HepG2 (cell line): ENCODE data around the gene NFATC4. TPM values are rescaled to one million over a fixed set of nuclear protein-coding genes. Genes with fewer than 3 reads are reported as not detected.
A peak's percentile ranks its signal among the peaks of the same experiment; 100 is the strongest.

Experiments used
- DNMT1 ChIP-seq: sonication (generic); formaldehyde crosslinking; IDR thresholded peaks from 2 replicates; pipeline ENCODE4 v1.5.1; 2020; ENCODE audit warnings: mild to moderate bottlenecking, missing genetic modification reagents
- GZF1 ChIP-seq: sonication (generic); formaldehyde crosslinking; IDR thresholded peaks from 2 replicates; pipeline ENCODE4 v1.5.1; 2020; ENCODE audit warnings: mild to moderate bottlenecking, missing genetic modification reagents
- HMG20A ChIP-seq: IDR thresholded peaks from 2 replicates; pipeline ENCODE4 v1.6.1; 2016; ENCODE audit warnings: borderline replicate concordance
- HNRNPK ChIP-seq: fragments of 200-400 bp; formaldehyde crosslinking; IDR thresholded peaks from 2 replicates; pipeline ENCODE4 v1.6.1; 2018; ENCODE audit warnings: low read length, low read depth, moderate library complexity, mild to moderate bottlenecking; ENCODE audit not compliant: poor library complexity, severe bottlenecking
- NAIF1 ChIP-seq: sonication (generic); formaldehyde crosslinking; IDR thresholded peaks from 2 replicates; pipeline ENCODE4 v1.5.0; 2020; ENCODE audit warnings: mild to moderate bottlenecking, missing genetic modification reagents, borderline replicate concordance
- PCBP2 ChIP-seq: fragments of 200-400 bp; formaldehyde crosslinking; optimal IDR thresholded peaks from 2 replicates; pipeline ENCODE3; 2018; ENCODE audit warnings: low read length, low read depth; ENCODE audit not compliant: poor library complexity, severe bottlenecking
- SNRNP70 ChIP-seq: fragments of 200-400 bp; formaldehyde crosslinking; IDR thresholded peaks from 2 replicates; pipeline ENCODE4 v1.6.1; 2017; ENCODE audit warnings: mild to moderate bottlenecking, low read depth, low read length, moderate library complexity
- ZGPAT ChIP-seq: IDR thresholded peaks from 2 replicates; pipeline ENCODE4 v1.6.1; 2016; ENCODE audit warnings: mild to moderate bottlenecking
- ZNF570 ChIP-seq: sonication (generic); formaldehyde crosslinking; IDR thresholded peaks from 2 replicates; pipeline ENCODE4 v1.4.0; 2020; ENCODE audit warnings: mild to moderate bottlenecking, missing genetic modification reagents, borderline replicate concordance
- ZNF773 ChIP-seq: sonication (generic); formaldehyde crosslinking; IDR thresholded peaks from 2 replicates; pipeline ENCODE4 v1.4.0; 2020; ENCODE audit warnings: missing genetic modification reagents, borderline replicate concordance
- ZSCAN25 ChIP-seq: sonication (generic); formaldehyde crosslinking; IDR thresholded peaks from 2 replicates; pipeline ENCODE4 v1.8.0; 2022; ENCODE audit warnings: mild to moderate bottlenecking, missing genetic modification reagents
- ZSCAN30 ChIP-seq: sonication (generic); formaldehyde crosslinking; IDR thresholded peaks from 2 replicates; pipeline ENCODE4 v1.5.0; 2020; ENCODE audit warnings: mild to moderate bottlenecking, missing genetic modification reagents
- ZZZ3 ChIP-seq: sonication (generic); formaldehyde crosslinking; IDR thresholded peaks from 2 replicates; pipeline ENCODE4 v1.4.0; 2020; ENCODE audit warnings: missing genetic modification reagents, mild to moderate bottlenecking, borderline replicate concordance
- polyA plus RNA-seq, 8 experiments: library from polyadenylated mRNA; depleted of rRNA in 3 of 8; stranded (reverse) in 7 of 8; unstranded in 1 of 8; fragments of >200 nt; fragmentation: Illumina TruSeq in 4 of 8; extraction: Trizol in 4 of 8; gene quantifications; 2 replicates each; pipeline versions ENCODE4 v1.2.1 to v1.2.3, GENCODE V29; 2011 to 2016; ENCODE audit warnings: low read depth in 4 of 8, missing spikeins in 1 of 8, mixed read lengths in 1 of 8; ENCODE audit not compliant: insufficient read depth in 1 of 8
- total RNA-seq, 5 experiments: library from RNA; depleted of rRNA; stranded (reverse); fragments of >200 nt; fragmentation: Illumina TruSeq; extraction: Trizol; gene quantifications; 2 replicates each; pipeline ENCODE4 v1.2.3, GENCODE V29; 2016; ENCODE audit warnings: low read depth in 1 of 5
- TF ChIP-seq, protein P1 (sequence below): sonication (generic); formaldehyde crosslinking; IDR thresholded peaks from 2 replicates; pipeline ENCODE4 v1.4.0; 2020; ENCODE audit warnings: missing genetic modification reagents
- TF ChIP-seq, protein P2 (sequence below): IDR thresholded peaks from 2 replicates; pipeline ENCODE4 v1.6.1; 2016

Gene NFATC4
- total and polyA plus RNA-seq, 2 of the 13 experiments (the other 11 are each of a cell fraction or from before 2014, with no cell fraction given): 0.04 to 0.15 TPM

GRCh38 chr14:24353559-24354481 lies 14.2 kb upstream of the NFATC4 start (continued):
- TF ChIP-seq SNRNP70 (no peak), GZF1 (CRISPR knock-in tag) (no peak), NAIF1 (0 out of 2 replicates have a peak, but pooled peaks have one; percentile 43), HMG20A (CRISPR knock-in tag) (peak; percentile 48), PCBP2 (peak; percentile 94), ZSCAN25 (CRISPR knock-in tag) (peak; percentile 85; the same call in 1 of the 2 replicates), ZZZ3 (no peak), ZNF570 (CRISPR knock-in tag) (no peak), HNRNPK (peak; percentile 93), ZNF773 (CRISPR knock-in tag) (no peak), ZSCAN30 (CRISPR knock-in tag) (0 out of 2 replicates have a peak, but pooled peaks have one; percentile 33), ZGPAT (CRISPR knock-in tag) (no peak), DNMT1 (CRISPR knock-in tag) (no peak)
- TF ChIP-seq, protein P1, sequence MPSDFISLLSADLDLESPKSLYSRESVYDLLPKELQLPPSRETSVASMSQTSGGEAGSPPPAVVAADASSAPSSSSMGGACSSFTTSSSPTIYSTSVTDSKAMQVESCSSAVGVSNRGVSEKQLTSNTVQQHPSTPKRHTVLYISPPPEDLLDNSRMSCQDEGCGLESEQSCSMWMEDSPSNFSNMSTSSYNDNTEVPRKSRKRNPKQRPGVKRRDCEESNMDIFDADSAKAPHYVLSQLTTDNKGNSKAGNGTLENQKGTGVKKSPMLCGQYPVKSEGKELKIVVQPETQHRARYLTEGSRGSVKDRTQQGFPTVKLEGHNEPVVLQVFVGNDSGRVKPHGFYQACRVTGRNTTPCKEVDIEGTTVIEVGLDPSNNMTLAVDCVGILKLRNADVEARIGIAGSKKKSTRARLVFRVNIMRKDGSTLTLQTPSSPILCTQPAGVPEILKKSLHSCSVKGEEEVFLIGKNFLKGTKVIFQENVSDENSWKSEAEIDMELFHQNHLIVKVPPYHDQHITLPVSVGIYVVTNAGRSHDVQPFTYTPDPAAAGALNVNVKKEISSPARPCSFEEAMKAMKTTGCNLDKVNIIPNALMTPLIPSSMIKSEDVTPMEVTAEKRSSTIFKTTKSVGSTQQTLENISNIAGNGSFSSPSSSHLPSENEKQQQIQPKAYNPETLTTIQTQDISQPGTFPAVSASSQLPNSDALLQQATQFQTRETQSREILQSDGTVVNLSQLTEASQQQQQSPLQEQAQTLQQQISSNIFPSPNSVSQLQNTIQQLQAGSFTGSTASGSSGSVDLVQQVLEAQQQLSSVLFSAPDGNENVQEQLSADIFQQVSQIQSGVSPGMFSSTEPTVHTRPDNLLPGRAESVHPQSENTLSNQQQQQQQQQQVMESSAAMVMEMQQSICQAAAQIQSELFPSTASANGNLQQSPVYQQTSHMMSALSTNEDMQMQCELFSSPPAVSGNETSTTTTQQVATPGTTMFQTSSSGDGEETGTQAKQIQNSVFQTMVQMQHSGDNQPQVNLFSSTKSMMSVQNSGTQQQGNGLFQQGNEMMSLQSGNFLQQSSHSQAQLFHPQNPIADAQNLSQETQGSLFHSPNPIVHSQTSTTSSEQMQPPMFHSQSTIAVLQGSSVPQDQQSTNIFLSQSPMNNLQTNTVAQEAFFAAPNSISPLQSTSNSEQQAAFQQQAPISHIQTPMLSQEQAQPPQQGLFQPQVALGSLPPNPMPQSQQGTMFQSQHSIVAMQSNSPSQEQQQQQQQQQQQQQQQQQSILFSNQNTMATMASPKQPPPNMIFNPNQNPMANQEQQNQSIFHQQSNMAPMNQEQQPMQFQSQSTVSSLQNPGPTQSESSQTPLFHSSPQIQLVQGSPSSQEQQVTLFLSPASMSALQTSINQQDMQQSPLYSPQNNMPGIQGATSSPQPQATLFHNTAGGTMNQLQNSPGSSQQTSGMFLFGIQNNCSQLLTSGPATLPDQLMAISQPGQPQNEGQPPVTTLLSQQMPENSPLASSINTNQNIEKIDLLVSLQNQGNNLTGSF (CRISPR knock-in tag): no peak
- TF ChIP-seq, protein P2, sequence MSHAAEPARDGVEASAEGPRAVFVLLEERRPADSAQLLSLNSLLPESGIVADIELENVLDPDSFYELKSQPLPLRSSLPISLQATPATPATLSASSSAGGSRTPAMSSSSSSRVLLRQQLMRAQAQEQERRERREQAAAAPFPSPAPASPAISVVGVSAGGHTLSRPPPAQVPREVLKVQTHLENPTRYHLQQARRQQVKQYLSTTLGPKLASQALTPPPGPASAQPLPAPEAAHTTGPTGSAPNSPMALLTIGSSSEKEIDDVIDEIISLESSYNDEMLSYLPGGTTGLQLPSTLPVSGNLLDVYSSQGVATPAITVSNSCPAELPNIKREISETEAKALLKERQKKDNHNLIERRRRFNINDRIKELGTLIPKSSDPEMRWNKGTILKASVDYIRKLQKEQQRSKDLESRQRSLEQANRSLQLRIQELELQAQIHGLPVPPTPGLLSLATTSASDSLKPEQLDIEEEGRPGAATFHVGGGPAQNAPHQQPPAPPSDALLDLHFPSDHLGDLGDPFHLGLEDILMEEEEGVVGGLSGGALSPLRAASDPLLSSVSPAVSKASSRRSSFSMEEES (CRISPR knock-in tag): peak; percentile 67; the same call in 1 of the 2 replicates
